Smooth muscle cell of the coronary artery (primary cell): Measurements from ENCODE around the gene VSIR. TPM values are rescaled to one million over a fixed set of nuclear protein-coding genes. Genes with fewer than 3 reads are reported as not detected.

Experiments used
- total RNA-seq: library from RNA; depleted of rRNA; stranded (reverse); fragments of >200 nt; gene quantifications from 2 replicates; pipeline ENCODE4 v1.2.3, GENCODE V29; 2014; ENCODE audit warnings: low replicate concordance

VSIR gene
- 8.6 and 30.4 TPM in 2 replicates for total RNA-seq

DNA sequence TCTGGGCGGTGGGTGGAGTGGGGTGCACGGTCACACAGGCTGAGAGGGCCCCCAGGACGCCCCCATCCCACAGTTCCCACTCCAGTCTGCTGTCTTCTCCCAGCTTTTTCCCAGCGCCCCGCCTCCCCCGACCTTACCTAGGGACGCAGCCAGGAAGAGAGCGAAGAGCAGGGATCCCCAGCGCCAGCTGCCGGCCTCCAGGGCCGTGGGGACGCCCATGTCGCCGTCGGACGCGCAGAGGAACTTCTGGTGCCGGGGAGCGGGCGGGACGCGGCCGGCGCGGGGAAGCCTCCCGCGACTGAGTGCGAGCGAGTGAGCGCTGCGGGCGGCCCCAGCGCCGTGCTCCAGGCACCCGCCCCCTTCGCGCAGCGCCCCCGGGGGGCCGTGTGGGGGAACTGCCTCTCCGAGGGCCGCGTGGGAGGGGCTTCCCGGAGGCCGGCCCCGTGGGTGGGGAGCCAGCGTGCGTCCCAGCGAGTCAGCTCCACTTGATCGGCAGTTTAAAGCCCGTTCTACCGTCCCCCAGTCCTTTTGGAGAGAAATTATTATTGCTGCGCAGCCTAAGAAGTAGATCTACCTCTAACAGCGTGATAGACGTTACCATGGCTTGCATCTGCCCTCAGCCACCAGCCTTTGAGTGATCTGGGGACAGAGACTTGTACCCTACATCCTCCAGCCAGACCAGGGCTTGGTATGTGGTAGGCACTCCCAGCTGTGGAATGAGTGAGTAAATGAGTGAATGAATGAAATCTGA, at the start of gene VSIR:
TSS of gene VSIR (minus strand) at position 300 of the 751 bp plus-strand sequence. CDS start at position 219, 81 bp downstream.

DNA sequence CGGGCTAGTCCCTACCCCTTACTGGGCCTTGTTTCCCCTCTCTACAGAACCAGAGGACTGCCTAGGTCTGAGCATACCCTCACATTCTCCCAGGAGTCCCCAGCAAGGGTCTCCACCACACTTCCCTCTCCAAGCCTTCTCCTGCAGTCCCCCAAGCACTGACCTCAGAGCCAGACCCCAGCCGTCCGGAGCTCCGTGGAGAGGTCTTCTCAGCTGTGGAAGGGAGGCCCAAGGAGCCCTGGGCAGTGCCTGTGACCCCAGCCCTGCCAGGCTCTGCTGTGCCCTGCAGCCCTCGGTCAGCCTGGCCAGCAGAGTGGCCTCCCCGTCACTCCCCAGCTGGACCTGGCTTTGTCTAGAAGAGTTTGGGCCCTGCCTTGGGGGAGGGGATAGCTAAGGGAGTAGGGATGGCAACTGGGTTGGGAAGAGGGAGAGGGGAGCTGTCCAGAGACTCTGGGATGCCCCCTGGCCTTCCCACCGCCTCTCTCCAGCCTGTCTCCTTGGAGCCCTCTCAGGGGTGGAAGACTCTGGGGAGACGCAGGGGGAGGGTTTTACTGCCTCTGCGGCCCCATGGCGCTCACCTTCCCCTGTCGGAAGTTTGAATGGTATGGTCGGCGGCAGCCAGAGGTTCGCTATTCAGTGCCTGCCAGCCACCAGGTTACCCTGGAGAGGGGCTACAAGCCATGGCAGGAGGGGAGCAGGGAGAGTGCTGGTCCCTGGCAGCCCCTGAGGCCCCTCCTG, 53.7 kb downstream of the VSIR start, which contains the start of gene C10orf105:
TSS of gene C10orf105 (minus strand) at position 315 of the 738 bp plus-strand sequence. CDS start 3,441 bp downstream, outside the sequence.

Other genes starting within 250 kb of the VSIR start
- under 0.01 and 0.12 TPM in 2 replicates for gene C10orf105, start 53.7 kb downstream of the VSIR start, total RNA-seq
- 702 and 1,088 TPM in 2 replicates for gene PSAP, start 77.7 kb upstream of the VSIR start, total RNA-seq
- 15.3 and 32.2 TPM in 2 replicates for gene CHST3, start 190.9 kb upstream of the VSIR start, total RNA-seq